GM21786 (cell line): Measurements from ENCODE around the gene LSP1.

Experiments
- ATAC-seq: cut with Tn5 transposase; IDR thresholded peaks from one replicate; pipeline ENCODE4 v1.9.1; 2021; ENCODE audit not compliant: unreplicated experiment

LSP1 gene

GRCh38 chr11:1927026-1927847 lies 74.4 kb downstream of the LSP1 start:
- no peak for ATAC-seq

DNA sequence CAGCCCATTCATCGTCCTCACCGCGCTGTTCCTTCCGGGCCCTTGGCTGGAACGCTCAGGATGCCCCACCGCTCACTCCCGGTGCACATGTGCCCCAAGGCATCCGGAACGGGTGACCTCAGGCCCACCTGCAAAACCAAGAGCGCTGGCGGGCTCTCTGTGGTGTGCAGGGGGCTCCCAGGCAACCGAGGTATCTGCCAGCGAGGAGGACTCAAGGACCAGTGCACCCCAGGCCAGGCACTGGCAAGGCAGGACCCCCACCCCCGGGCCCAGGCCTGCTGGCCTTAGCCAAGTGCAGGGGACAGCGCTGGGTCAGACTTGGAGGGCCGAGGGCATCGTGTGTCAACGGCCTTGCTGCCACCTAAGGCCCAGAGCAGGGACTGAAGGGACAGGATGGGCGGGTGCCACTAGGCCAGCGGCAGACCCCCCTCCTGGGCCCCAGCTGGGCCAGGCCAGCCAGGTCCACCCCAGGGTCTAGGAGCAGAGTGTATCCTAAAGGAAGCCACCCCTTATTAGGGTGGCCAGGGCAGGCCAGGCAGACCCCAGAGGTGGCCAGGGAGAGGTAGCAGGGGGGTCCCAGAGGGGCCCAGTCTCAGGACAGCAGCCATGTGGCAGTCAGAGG lies 75.1 kb downstream of the LSP1 start:
- no peak for ATAC-seq

DNA sequence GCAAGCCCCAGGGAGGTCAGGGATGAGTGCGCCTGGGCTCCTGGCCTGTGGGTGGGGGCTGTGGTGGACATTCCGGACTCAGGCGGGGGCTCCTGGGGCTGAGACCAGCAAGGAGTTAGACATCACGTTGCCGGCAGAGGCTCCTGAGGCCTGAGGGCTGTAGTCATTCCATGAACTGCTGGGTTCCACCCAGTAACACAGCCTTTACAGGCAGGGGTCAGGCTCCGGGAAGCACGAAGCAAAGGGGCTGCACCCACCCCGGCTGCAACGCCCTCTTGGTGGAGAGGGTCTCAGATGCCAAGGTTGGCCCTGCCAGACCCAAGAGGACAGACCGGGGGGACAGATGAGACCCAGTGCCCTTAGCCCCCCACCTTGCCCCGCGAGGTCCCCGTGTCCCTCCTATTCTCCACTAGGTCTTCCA lies 75.6 kb downstream of the LSP1 start:
- ATAC-seq, result no peak

DNA sequence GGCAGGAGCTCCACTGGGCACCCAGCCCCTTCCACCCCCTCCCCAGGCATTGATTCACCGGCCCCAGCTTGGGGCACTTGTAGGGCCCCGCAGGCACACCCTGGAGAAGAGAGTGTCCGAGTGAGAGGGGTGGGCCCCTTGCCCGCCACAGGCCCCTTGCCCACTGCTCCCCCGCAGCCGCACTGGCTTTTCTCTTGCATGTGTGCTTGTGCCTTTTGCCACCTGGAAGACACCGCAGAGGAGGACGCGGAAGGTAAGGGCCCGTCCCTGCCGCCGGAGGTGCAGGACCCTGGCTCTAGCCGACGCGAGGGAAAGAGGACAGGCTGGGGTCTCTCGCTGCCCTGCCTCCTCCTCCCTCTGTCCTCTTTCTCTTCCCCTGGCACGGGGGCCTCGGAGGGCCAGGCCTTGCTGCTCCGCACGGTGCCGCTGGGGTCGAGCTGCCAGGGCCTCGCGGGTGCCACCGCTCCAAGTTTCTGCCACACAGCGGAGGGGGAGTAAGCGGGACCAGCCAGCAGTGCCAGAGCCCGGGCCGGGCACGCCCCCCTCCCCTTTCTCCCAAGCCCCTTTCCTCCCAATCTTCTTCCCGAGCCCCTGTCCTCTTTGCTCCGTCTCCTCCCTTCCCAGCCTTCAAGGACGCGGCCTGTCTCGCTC lies 76.1 kb downstream of the LSP1 start:
- no peak for ATAC-seq

DNA sequence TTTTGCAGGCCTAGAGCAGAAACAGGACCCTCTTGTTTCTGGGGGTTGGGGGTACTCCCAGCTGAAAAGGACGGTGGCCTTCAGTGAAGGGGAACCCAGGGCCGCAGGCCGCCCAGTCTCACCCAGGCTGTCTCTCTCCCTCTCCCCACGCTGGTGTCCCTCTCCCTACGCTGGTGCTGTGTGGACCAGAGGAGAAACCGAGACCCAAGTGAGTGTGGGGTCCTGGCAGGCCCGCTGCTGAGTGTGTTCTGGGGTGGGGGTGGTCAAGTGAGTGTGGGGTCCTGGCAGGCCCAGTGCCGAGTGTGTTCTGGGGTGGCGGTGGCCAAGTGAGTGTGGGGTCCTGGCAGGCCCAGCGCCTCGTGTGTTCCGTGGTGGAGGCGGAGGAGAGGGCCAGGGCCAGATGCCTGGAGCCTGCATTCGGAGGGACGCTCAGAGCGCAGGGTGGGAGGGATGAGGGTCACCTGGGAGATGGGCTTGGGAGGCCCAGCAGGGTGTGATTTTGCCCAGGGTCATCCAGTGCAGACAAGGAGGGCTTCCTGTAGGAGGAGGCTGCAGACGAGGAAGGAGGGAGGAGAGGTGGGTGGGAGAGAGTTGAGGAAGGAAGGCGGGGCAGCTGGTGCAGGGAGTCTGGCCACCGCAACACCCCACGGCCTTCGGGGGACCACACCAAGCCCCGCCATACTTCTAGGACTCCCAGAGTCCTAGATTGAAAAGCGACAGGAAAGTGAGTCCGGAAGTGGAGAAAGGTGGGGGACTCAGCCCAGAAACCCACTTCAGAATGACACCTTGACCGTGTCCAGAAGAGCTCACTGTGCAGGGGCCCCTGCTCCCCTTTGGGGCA lies 77.0 kb downstream of the LSP1 start:
- ATAC-seq, result no peak

DNA sequence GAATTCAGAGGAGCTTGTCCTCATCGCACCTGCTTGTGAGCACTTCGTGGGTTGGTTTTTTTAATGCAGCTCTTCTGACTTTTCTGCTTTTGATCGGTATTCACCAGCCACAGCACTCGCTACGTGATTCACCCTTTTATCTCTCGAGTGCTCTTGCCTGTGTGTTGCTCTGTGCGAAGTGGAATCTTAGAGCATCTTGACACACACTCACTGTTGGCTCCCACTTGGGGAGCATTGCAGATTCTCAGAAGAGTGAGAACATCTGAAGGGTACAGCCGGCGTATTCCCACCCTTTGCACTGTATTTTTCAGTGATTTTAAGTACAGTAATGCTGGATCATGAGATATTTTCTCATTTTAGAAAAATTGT lies 77.6 kb downstream of the LSP1 start:
- ATAC-seq, result no peak

DNA sequence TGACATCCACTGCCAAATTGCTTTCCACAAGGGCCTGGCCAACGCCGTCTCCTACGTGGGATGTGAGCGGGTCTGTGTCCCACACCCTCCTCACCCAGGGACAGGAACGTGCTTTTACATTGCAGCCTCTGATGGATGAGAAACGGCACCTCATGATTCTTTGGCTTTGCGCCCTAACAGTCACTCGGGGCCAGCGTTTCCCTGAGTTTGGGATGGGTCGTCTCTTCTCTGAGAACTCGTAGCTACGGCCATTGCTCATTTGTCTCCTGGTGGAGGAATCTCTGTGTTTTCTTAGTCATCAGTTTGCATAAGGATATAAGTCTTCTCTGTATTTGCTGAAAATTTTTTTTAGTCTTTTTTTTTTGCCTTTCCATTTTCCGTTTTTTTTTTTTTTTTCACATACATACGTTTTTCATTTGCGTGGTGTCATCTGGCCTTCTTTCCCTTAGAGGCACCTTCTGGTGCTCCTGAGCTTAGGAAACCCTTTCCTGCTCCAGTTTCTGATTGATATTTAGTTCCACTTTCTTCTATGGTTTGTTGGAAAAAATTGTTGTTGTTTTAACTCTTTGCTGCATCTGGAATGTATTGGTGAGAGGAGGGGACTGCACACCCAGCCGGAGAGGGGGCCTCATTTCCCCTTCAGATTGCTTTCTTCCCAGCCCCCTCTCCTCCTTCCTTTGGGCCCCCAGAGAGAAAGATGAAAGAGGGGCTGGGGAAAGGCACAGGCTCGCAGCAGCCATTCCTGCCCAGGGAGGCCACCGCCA lies 78.6 kb downstream of the LSP1 start:
- no peak for ATAC-seq

DNA sequence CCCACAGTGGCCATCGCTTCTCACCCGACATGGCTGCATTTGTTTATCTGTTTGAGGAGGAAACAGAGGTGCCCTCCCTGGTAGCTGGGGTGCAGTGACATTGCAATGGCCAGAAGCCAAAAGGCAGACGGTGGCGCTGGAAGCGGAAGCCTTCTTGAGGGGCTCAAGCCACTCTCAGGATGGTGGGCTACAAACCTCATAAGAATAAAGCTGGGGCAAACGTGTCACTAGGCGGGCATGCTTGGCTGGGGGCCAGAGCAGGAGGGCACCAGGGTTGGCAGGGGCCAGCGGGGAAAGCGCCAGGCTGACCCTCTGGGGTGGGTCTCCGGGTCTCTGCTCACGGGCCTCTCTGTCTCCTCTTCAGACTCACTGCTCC lies 79.2 kb downstream of the LSP1 start:
- no peak for ATAC-seq

DNA sequence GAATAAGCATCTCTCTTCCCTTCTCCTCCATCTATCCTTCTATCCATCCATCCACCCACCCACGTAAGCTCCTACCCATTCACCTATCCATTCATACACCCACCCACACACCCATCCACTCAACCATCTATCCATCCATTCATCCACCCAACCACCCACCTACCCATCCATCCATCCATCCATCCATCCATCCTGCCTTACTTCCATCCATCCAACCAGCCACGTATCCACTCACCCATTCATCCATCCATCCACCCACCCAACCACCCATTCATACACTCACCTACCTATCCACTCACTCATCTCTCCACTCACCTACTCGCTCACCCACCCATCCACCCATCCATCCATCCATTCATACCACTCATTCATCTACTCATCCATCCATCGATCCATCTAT lies 79.8 kb downstream of the LSP1 start:
- ATAC-seq, result no peak

- ATAC-seq, result no peak
Observed at GRCh38 chr11:1933416-1934334, 80.8 kb downstream of the LSP1 start.

DNA sequence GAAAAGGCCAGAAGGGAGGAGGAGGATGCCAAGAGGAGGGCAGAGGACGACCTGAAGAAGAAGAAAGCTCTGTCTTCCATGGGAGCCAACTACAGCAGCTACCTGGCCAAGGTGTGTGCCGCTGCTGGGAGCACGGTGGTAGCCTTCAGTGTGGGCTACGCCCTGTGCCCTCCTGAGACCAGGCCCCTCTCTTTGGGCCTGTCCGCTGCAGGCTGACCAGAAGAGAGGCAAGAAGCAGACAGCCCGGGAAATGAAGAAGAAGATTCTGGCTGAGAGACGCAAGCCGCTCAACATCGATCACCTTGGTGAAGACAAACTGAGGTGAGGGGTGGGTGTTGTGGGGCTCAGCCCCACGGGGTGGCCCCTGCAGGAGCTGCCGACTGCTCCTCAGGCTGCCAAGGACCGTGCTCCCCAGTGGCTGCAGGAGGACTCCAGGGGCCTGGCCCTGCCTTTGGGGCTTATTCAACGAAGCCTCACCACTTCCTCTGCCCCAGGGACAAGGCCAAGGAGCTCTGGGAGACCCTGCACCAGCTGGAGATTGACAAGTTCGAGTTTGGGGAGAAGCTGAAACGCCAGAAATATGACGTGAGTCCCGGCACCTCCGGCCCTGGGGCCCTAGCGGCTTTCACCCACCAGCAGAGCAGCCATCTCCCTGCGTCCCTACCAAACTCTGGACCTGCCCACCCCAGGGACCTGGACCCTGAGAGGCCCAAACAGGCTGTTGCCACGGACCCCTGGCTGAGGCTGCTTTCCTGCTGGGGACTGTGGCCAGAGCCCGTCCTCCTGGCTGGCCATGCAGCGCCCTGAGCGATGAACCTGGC lies 81.7 kb downstream of the LSP1 start:
- no peak for ATAC-seq

DNA sequence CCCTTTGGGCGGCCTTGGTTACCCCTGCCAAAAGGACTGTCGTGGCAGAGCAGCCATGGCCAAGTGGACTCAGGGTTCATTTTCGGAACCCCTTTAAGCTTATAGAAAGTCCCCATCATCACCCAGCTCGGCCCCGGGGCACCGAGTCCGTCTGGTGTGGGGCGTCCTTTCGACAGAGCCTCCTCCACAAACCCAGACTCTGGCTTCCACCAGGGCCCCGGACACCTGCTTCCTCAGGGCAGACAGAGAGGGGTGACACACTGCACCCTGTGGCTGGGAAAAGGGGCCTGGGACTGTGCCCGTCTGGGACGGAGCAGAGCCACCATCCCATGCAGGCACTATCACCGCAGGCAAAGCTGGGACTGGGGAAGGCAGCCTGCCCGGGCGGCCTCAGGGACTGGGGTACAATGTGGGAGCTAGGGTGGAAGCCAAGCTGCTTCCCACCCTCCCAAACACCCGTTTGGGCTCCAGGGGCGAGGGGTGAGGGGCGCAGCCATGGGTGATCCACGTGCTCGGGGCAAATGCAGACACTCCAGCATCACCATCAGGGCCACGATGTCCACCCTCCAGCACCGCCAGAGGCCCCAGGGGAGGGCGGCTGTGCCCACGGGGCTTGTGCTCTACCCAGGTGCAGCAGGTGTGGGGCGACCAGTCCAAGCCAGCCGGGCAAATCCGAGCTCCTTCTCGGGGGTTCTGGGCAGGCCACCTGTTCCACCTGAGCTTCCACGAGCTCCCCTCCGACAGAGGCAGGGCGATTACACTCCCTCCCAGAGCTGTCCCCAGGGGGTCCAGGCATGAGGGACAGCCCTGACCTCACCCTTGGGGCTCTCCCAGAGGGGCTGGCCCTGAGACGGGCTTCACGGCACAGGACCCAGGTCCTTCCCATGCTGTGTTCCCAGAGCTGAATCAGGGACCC lies 82.5 kb downstream of the LSP1 start:
- ATAC-seq, result no peak

GRCh38 chr11:1936072-1936780 lies 83.3 kb downstream of the LSP1 start:
- no peak for ATAC-seq

DNA sequence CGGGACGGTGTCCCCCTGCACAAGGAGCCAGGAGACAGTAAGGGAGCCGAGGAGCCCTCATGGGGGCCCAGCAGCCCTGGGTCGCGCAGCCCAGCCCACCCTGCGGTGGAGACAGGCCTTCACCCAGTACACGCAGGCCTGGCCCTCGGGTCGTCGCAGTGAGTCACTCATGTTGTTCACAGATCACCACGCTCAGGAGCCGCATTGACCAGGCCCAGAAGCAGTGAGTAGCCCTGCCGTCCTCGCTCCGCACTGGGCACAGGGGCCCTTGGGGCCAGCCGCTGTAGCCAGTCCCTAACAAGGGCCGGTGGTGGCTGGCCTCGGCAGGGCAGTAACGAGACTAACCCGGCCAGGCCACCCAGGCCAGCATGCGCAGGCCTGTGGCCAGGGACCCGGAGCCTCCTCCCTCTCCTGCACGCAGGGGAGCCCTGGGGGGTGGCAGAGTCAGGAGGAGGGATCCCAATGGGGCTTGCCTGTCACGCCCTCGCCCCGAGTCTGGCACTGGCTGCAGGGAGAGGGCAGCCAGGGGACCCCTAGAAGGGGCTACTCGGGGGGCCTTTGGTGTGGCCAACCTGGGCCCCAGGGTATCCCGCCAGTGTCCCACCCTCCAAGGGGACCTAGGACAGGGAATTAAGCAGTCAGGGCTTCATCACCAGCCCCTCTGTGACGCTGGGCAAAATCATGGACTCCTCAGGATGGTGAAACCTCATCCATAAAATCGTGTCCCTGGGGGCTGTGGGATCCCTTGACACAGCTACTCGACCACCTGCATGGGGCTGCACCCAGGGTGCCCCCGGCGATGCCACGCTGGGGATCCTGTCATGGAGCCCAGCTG lies 84.1 kb downstream of the LSP1 start:
- no peak for ATAC-seq

DNA sequence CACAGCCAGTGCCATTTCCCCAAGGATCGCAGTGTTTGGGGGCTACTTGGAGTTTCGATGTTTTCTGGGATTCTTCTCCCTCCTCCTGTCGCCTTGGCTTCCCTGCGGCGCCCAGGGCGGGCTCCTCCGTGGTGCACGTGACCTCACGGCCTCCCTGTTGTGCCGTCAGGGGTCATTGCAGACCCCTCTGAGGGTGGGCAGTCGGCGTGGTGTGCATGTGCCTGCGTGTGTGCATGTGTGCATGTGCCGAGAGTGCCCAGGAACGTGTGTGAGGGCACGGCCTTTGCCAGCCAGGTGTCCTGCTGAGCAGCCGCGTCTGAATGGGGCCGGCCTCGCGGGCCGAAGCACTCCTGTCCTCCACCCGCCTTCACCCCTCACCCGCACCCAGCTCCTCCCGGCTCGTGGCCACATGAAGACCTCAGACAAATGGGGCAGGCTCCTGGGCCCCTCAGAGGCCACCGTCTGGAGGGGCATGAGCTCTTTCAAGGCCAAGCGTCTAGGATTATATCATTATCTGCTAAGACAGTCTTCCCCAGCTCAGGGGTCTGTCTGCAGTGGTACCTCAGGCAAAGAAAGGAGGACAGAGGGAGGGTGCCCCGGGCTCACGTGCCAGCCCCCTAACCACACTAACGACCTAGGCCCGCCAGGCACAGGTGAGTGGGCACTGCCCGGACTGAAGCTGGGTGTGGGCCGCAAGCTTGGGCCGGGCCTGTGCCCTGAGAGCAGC lies 84.9 kb downstream of the LSP1 start:
- no peak for ATAC-seq
